SHP77 (cell line): ENCODE data around the gene NCOA7.

Source experiments
- DNase-seq, 2 experiments: peaks; one replicate each; lab custom pipeline; 2025; lab: John Stamatoyannopoulos, UW

NCOA7 gene, protein sequence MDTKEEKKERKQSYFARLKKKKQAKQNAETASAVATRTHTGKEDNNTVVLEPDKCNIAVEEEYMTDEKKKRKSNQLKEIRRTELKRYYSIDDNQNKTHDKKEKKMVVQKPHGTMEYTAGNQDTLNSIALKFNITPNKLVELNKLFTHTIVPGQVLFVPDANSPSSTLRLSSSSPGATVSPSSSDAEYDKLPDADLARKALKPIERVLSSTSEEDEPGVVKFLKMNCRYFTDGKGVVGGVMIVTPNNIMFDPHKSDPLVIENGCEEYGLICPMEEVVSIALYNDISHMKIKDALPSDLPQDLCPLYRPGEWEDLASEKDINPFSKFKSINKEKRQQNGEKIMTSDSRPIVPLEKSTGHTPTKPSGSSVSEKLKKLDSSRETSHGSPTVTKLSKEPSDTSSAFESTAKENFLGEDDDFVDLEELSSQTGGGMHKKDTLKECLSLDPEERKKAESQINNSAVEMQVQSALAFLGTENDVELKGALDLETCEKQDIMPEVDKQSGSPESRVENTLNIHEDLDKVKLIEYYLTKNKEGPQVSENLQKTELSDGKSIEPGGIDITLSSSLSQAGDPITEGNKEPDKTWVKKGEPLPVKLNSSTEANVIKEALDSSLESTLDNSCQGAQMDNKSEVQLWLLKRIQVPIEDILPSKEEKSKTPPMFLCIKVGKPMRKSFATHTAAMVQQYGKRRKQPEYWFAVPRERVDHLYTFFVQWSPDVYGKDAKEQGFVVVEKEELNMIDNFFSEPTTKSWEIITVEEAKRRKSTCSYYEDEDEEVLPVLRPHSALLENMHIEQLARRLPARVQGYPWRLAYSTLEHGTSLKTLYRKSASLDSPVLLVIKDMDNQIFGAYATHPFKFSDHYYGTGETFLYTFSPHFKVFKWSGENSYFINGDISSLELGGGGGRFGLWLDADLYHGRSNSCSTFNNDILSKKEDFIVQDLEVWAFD

DNA sequence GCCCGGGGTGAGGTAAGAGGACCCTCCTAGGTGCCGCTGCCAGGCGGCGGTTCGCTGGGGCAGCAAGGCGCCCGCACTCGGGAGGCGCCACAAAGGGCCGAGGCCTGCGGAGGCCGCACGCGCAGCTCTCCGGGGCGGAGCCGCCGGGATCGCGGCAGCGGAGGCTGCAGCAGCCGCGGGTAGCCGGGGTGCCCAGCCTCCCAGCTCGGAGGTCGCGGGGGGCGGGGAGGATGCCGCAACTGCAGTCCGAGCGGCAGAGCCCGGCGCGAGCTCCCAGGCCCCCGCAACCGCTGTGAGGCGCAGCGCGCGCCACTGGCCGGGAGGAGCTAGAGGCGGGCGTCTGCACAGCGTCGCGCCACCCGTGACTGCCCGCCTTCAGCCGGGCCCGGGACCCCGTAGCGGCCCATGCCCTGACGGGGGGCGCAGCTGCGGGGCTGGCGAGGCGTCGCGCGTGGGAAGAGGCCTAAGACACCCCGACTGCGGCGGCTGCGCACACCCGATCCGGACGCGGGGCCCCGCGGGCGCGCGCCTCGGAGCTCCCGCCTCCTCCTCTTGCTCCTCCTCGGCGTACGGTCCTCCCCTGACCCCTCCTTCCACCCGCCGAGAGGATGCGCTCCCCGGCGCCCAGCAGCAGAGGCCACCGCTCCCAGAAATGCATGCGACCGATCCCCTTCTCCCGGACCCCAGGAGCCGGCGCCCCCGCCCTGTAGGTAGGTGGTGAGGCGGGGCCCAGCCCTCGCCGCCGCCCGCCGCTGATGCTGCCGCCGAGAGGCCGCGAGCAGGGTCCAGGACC is at the start of gene NCOA7:
Gene NCOA7 (plus strand): TSS at position 603 of the 793 bp plus-strand sequence. CDS start 24,395 bp downstream, outside the sequence.
- DNase-seq = peak; percentile 64 to 78

DNA sequence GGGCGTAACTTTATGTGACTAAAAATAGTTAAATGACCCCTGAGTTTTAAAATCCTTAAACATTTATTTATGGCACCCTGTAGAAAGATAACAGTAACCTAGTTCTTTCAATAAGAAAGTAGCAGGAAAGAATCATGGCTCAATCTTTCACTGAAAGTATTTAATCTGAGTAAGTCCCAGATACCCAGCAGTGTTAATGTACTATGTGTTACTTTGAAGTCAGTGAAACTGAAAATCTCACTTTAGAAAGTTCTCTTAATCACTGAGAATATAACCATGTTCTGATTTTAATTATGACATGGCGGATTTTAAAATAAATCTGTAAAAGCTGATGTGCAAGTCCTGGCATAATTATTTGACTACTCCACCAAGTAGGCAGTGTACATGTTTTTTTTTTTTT is 49.4 kb upstream of the NCOA7 start:
- no peak for DNase-seq

GRCh38 chr6:125742024-125742423 is 48.7 kb upstream of the NCOA7 start:
- no peak for DNase-seq

DNA sequence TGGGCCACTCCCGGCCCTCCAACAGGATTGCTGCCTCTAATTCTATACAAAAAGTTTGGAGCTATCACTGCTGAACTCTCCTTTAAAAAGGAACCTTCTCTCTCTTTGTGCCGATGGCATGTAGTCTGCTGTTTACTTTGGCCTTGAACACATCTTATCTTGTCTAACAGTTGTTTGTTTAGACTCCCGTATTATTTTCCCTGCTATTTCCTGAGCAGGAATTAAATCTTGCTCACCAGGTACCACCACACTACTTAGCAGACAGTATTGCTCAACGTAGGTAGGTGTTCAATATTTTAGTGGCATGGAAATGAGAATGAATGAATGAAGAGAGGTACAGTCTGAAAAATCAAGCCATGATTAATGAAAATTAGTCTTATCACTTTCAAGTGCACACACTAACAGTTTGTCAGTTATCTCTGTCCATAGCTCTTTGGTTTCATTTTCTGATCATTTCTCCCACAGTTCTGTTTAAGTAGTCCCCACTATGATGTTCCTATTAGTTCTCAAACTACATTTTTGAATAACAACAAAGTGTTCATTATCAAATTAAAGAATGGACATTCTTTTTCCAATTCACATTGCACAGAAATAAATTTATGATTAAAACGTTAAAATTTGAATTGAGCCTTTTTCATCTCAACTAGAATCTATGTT is 48.2 kb upstream of the NCOA7 start:
- no peak for DNase-seq

- no peak for DNase-seq
Observed at GRCh38 chr6:125743604-125744003, 47.2 kb upstream of the NCOA7 start.

DNA sequence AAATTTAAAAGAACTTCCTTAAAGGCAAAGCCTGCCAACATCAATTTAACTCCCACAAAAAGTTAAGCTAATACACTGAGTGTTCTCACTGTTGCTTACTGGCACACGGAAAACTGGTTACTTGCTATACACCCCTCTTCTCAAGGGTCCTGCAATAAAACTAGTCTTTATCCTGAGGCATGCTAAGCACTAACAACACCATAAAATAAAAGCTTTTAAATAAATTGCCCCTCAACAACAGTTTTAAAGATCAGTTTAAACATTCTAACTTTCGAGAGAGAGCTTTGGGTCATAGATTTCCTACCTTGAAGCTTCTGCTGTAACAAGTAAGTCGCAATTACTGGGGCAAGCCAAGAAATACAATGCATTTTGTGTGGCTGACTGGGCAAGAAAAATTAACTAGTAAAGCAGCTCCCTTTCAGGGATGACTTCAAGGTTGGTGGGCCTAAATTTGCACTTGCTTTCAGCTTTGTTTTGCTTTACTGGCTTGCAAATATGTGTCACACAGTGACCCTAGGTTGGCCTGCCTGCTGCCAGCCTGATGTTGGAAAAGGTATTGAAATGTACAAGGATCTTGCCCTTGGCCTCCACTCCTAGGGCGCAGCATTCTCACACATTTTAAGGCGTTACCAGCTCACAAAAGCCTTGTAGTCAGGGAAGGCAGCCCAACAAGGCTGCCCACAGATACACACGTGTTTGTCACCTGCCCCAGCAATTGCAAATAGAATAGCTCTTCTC is 45.3 kb upstream of the NCOA7 start:
- DNase-seq = no peak

GRCh38 chr6:125746019-125746414 is 44.7 kb upstream of the NCOA7 start:
- DNase-seq = no peak

DNA sequence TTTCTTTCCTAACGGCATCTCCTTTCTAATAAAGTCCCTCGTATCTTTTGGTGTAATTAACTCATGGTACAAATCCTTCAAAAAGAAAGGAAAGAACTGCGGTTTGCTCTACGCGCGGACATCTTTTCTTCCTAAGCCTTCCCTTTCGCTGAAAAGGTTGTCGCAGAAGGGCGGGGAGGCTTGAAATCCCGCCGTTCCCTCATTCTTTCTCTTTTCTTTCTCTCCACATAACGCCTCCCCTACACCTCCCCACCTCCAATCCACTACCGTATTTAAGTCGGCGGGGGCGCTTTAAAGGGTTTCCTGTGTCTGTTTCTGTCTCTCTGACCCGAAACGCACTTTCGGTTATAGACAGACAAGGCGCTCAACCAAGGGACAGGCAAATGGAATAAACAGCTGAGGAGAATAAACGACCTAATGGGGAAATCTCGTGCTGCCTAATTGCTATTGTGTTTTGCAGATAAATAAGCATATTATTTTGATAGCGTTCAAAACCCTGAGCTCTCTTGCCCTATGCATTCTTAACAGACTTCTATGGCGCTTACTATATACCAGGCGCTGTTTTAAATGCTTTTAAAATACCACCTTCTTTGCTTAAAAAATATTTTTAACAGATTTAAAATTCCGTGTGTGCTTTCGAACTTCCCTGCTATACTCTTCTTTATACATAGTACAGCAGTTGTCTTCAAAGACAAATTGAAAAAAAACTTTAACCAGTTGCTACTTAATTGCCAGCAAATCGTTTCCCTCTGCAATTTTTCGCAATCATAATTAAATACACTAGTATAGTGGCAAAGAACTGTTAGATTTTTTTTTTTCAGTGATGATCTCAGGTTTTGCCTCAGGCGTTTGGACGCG is 43.8 kb upstream of the NCOA7 start:
- DNase-seq = no peak

GRCh38 chr6:125747589-125748405 is 43.0 kb upstream of the NCOA7 start:
- no peak for DNase-seq

- DNase-seq = no peak
Observed at GRCh38 chr6:125748406-125749172, 42.2 kb upstream of the NCOA7 start.

GRCh38 chr6:125749173-125749864 is 41.4 kb upstream of the NCOA7 start, which contains the start of gene HEY2:
HEY2 (plus strand) TSS chr6:125749632; CDS start chr6:125749777, 145 bp downstream.
- peak; percentile 86 to 92 for DNase-seq

- peak; percentile 53 to 59 for DNase-seq
Observed at GRCh38 chr6:125749865-125750691, 40.7 kb upstream of the NCOA7 start.

GRCh38 chr6:125750692-125751333 is 39.9 kb upstream of the NCOA7 start:
- DNase-seq = no peak

DNA sequence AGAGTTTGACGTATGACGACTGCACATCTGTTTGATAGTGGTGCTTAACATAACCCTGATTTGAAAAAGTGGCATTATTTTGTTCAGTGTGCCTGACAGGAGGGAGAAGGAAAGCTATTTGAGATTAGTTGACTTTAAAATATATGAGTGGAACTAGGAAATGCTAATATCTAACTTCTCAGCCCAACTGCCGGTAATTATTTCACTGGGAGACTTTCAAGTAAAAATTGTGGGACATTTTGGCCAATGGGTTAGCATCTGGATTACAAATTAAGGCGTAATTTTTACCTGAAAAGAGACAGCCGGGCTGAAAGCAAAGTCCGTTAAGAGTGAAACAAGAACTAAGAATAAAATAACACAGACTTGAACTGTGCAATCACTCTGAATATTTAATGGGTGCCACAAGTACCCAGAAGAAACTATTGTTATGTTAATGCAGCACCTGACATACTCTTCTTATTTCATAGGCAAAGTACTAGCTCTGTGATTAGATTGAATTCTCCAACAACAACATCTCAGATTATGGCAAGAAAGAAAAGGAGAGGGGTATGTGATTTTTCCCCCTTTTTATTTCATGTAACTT is 39.3 kb upstream of the NCOA7 start:
- DNase-seq = no peak

GRCh38 chr6:125752773-125753172 is 38.0 kb upstream of the NCOA7 start:
- no peak for DNase-seq
